Peyer's patch (tissue), 4 donors: Measurements from ENCODE around the gene PCSK2. TPM values are rescaled to one million over a fixed set of nuclear protein-coding genes. Genes with fewer than 3 reads are reported as not detected.

Experiments used
- DNase-seq, 3 donors: peaks; one replicate each; pipeline ENCODE4 v3.0.0-alpha.2; 2017 to 2019
- H3K27ac ChIP-seq, 4 donors: fragments of 200-600 bp; sonication (generic); one replicate each; pipeline ENCODE4 v1.5.1; 2016 to 2019
- H3K27me3 ChIP-seq, 2 donors: fragments of 200-600 bp; sonication (generic); one replicate each; pipeline ENCODE4 v1.5.1; 2019
- H3K36me3 ChIP-seq, 3 donors: fragments of 200-600 bp; sonication (generic); one replicate each; pipeline ENCODE4 v1.5.1; 2016 to 2019
- H3K4me1 ChIP-seq, 4 donors: fragments of 200-600 bp; sonication (generic); one replicate each; pipeline ENCODE4 v1.5.1; 2016 to 2019
- H3K4me3 ChIP-seq, 4 donors: fragments of 200-600 bp; sonication (generic); 1 replicate in 3 of 4; 2 replicates in 1 of 4; pipeline ENCODE4 v1.5.1; 2016 to 2019; ENCODE audit warnings: mild to moderate bottlenecking in 1 of 4
- H3K9me3 ChIP-seq, 4 donors: fragments of 200-600 bp; sonication (generic); one replicate each; pipeline ENCODE4 v1.5.1; 2016 to 2019; ENCODE audit warnings: mild to moderate bottlenecking in 1 of 4
- CTCF ChIP-seq, 6 experiments: fragments of 450-650 bp in 4 of 6; fragments of 200-600 bp in 2 of 6; sonication (generic) in 1 of 6; IDR thresholded peaks; one replicate each; pipeline ENCODE4 v1.5.1; 2017 to 2019; ENCODE audit warnings: antibody characterized with exemption in 6 of 6, mild to moderate bottlenecking in 3 of 6, moderate library complexity in 1 of 6
- POLR2A ChIP-seq, 2 donors: fragments of 450-650 bp; IDR thresholded peaks; one replicate each; pipeline ENCODE4 v1.5.1; 2017; ENCODE audit warnings: antibody characterized with exemption in 2 of 2, mild to moderate bottlenecking in 2 of 2, moderate library complexity in 2 of 2
- total RNA-seq, 4 donors: library from RNA; depleted of rRNA; stranded (reverse); fragments of >200 nt; gene quantifications; one replicate each; pipeline ENCODE4 v1.1.0, GENCODE V29; 2016

Gene PCSK2
- total RNA-seq, 4 donors from 2014 or later, result 0.18 to 0.80 (median 0.57) TPM; not detected in 1

- Histone ChIP-seq H3K4me3 (no peak overlapping the region), H3K36me3 (no peaks in the 10 kb centered on the region), H3K9me3 (no peaks in the 10 kb centered on the region), H3K27me3 (no peaks in the 10 kb centered on the region), H3K4me1 (no peaks in the 10 kb centered on the region), H3K27ac (no peak overlapping the region)
- no peak for TF ChIP-seq CTCF (IDR thresholded peaks at IDR 0.05)
- DNase-seq, result no peak
These were observed 271.8 kb downstream of the PCSK2 start for GRCh38 chr20:17498641-17499040.

- no peak for DNase-seq
- H3K9me3 ChIP-seq, result no peaks in the 10 kb centered on the region
- no peaks in the 10 kb centered on the region for H3K27me3 ChIP-seq
- H3K4me1 ChIP-seq, result no peaks in the 10 kb centered on the region
- no peak overlapping the region for H3K27ac ChIP-seq
- no peaks in the 10 kb centered on the region for H3K36me3 ChIP-seq
- H3K4me3 ChIP-seq, result no peak overlapping the region
- no peak for TF ChIP-seq POLR2A (IDR thresholded peaks at IDR 0.05)
- TF ChIP-seq CTCF (IDR thresholded peaks at IDR 0.05), result no peak
These were observed 272.2 kb downstream of the PCSK2 start for GRCh38 chr20:17499041-17499440.

GRCh38 chr20:17500271-17500670 is 273.4 kb downstream of the PCSK2 start:
- Histone ChIP-seq H3K36me3 (no peaks in the 10 kb centered on the region), H3K4me3 (no peak overlapping the region), H3K9me3 (no peaks in the 10 kb centered on the region), H3K27ac (no peak overlapping the region), H3K4me1 (peaks cover 0 to 6% (median 0%) of the 10 kb centered on the region in 4 donors), H3K27me3 (no peaks in the 10 kb centered on the region)
- DNase-seq, result no peak
- no peak for TF ChIP-seq CTCF (IDR thresholded peaks at IDR 0.05)
- no peak for TF ChIP-seq POLR2A (IDR thresholded peaks at IDR 0.05)

GRCh38 chr20:17500826-17501225 is 274.0 kb downstream of the PCSK2 start:
- TF ChIP-seq POLR2A (IDR thresholded peaks at IDR 0.05), result no peak
- no peaks in the 10 kb centered on the region for H3K36me3 ChIP-seq
- H3K4me3 ChIP-seq, result no peak overlapping the region
- H3K27ac ChIP-seq, result no peak overlapping the region
- H3K27me3 ChIP-seq, result no peaks in the 10 kb centered on the region
- H3K4me1 ChIP-seq, result peaks cover 0 to 12% (median 2%) of the 10 kb centered on the region in 4 donors
- no peaks in the 10 kb centered on the region for H3K9me3 ChIP-seq
- no peak for DNase-seq

- no peaks in the 10 kb centered on the region for H3K36me3 ChIP-seq
- peaks cover 0 to 12% (median 2%) of the 10 kb centered on the region in 4 donors for H3K4me1 ChIP-seq
- no peak for DNase-seq
- no peak overlapping the region for H3K27ac ChIP-seq
- H3K9me3 ChIP-seq, result no peaks in the 10 kb centered on the region
- no peak overlapping the region for H3K4me3 ChIP-seq
- no peak for TF ChIP-seq POLR2A (IDR thresholded peaks at IDR 0.05)
- no peak for TF ChIP-seq CTCF (IDR thresholded peaks at IDR 0.05)
- no peaks in the 10 kb centered on the region for H3K27me3 ChIP-seq
These were observed 274.9 kb downstream of the PCSK2 start for GRCh38 chr20:17501701-17502100.

GRCh38 chr20:17502105-17502504 is 275.3 kb downstream of the PCSK2 start:
- no peak for TF ChIP-seq POLR2A (IDR thresholded peaks at IDR 0.05)
- TF ChIP-seq CTCF (IDR thresholded peaks at IDR 0.05), result no peak
- DNase-seq, result no peak
- H3K36me3 ChIP-seq, result no peaks in the 10 kb centered on the region
- no peaks in the 10 kb centered on the region for H3K9me3 ChIP-seq
- no peak overlapping the region for H3K27ac ChIP-seq
- H3K27me3 ChIP-seq, result no peaks in the 10 kb centered on the region
- no peak overlapping the region for H3K4me3 ChIP-seq
- peaks cover 0 to 12% (median 2%) of the 10 kb centered on the region in 4 donors for H3K4me1 ChIP-seq
